HCT116 (cell line): ENCODE results near the gene TENM4.

Experiments
- CEBPB ChIP-seq: IDR thresholded peaks from 2 replicates; pipeline ENCODE4 v1.6.1; 2012; ENCODE audit warnings: low read depth
- JUND ChIP-seq: IDR thresholded peaks from 2 replicates; pipeline ENCODE4 v1.6.1; 2012
- SP1 ChIP-seq: IDR thresholded peaks from 2 replicates; pipeline ENCODE4 v1.6.1; 2012; ENCODE audit warnings: low read depth
- TF ChIP-seq, protein P1 (sequence below): IDR thresholded peaks from 2 replicates; pipeline ENCODE4 v1.6.1; 2012; ENCODE audit warnings: low read depth
- TF ChIP-seq, protein P2 (sequence below), 3 experiments: fragments of 200-600 bp in 1 of 3; sonication (generic) in 1 of 3; IDR thresholded peaks in 2 of 3; conservative IDR thresholded peaks in 1 of 3; 2 replicates each; pipeline ENCODE4 v1.5.1; 2012 to 2017; ENCODE audit warnings: low read depth in 2 of 3, low read length in 2 of 3, antibody characterized with exemption in 1 of 3, borderline replicate concordance in 1 of 3, control low read depth in 1 of 3, mild to moderate bottlenecking in 1 of 3, mixed read lengths in 1 of 3, mixed run types in 1 of 3, moderate library complexity in 1 of 3; ENCODE audit not compliant: insufficient read depth in 1 of 3

DNA sequence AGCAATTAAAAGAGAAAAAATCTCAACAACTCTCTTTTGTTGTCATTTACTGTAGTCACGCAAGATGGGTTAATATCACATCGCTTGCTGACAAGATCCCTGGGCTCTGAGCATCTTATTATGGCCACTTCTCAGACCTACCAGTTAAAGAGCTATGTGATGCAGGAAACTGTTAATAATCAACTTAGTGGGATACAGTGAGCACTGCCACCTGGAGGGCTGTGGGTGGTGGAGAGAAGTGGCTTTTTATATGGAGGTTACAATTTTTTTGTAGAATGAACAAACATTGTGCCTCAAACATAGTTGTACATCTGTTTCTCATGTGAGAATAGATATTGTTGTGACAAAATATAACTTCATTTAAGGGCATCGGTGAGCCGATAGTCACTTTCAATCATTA is 181.0 kb downstream of the TENM4 start:
- TF ChIP-seq SP1 (no peak), JUND (no peak), CEBPB (no peak)
- TF ChIP-seq, protein P1, sequence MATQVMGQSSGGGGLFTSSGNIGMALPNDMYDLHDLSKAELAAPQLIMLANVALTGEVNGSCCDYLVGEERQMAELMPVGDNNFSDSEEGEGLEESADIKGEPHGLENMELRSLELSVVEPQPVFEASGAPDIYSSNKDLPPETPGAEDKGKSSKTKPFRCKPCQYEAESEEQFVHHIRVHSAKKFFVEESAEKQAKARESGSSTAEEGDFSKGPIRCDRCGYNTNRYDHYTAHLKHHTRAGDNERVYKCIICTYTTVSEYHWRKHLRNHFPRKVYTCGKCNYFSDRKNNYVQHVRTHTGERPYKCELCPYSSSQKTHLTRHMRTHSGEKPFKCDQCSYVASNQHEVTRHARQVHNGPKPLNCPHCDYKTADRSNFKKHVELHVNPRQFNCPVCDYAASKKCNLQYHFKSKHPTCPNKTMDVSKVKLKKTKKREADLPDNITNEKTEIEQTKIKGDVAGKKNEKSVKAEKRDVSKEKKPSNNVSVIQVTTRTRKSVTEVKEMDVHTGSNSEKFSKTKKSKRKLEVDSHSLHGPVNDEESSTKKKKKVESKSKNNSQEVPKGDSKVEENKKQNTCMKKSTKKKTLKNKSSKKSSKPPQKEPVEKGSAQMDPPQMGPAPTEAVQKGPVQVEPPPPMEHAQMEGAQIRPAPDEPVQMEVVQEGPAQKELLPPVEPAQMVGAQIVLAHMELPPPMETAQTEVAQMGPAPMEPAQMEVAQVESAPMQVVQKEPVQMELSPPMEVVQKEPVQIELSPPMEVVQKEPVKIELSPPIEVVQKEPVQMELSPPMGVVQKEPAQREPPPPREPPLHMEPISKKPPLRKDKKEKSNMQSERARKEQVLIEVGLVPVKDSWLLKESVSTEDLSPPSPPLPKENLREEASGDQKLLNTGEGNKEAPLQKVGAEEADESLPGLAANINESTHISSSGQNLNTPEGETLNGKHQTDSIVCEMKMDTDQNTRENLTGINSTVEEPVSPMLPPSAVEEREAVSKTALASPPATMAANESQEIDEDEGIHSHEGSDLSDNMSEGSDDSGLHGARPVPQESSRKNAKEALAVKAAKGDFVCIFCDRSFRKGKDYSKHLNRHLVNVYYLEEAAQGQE, result no peak
- TF ChIP-seq, protein P2, sequence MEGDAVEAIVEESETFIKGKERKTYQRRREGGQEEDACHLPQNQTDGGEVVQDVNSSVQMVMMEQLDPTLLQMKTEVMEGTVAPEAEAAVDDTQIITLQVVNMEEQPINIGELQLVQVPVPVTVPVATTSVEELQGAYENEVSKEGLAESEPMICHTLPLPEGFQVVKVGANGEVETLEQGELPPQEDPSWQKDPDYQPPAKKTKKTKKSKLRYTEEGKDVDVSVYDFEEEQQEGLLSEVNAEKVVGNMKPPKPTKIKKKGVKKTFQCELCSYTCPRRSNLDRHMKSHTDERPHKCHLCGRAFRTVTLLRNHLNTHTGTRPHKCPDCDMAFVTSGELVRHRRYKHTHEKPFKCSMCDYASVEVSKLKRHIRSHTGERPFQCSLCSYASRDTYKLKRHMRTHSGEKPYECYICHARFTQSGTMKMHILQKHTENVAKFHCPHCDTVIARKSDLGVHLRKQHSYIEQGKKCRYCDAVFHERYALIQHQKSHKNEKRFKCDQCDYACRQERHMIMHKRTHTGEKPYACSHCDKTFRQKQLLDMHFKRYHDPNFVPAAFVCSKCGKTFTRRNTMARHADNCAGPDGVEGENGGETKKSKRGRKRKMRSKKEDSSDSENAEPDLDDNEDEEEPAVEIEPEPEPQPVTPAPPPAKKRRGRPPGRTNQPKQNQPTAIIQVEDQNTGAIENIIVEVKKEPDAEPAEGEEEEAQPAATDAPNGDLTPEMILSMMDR (IDR thresholded peaks at IDR 0.05 in 2 of 3, conservative IDR thresholded peaks at IDR 0.05 in 1 of 3; ENCODE audit: borderline replicate concordance in 1 of 3, insufficient read depth in 1 of 3, low read depth in 2 of 3, low read length in 2 of 3), result no peak; a peak in 1 of 6 replicates
